NT2/D1 (cell line): ENCODE results near the gene KCNK4.
"Not testable (repeated sequence)": the region's sequence is repeated elsewhere in the genome, so short reads cannot be mapped to it uniquely, and the experiment has no call there.

ENCODE experiments used
- DNase-seq: peaks from one replicate; pipeline ENCODE4 v3.0.0-alpha.2; 2011; ENCODE audit warnings: low read depth, low spot score
- H3K27me3 ChIP-seq: 2 replicates; pipeline ENCODE4 v1.6.0; 2011; ENCODE audit warnings: mild to moderate bottlenecking; ENCODE audit not compliant: insufficient read length, insufficient read depth
- H3K36me3 ChIP-seq: 2 replicates; pipeline ENCODE4 v1.6.1; 2011; ENCODE audit warnings: mild to moderate bottlenecking, low read length, mixed read lengths; ENCODE audit not compliant: insufficient read depth, insufficient read length
- H3K4me1 ChIP-seq: 2 replicates; pipeline ENCODE4 v1.5.1; 2011; ENCODE audit not compliant: insufficient read depth, insufficient read length
- H3K4me3 ChIP-seq: 2 replicates; pipeline ENCODE4 v1.5.1; 2011; ENCODE audit warnings: low read depth; ENCODE audit not compliant: insufficient read length
- H3K9ac ChIP-seq: 2 replicates; pipeline ENCODE4 v1.6.0; 2011; ENCODE audit warnings: low read depth; ENCODE audit not compliant: insufficient read length
- H3K9me3 ChIP-seq: 2 replicates; pipeline ENCODE4 v1.5.1; 2011; ENCODE audit warnings: mild to moderate bottlenecking, low read length; ENCODE audit not compliant: insufficient read depth
- SUZ12 ChIP-seq: IDR thresholded peaks from 2 replicates; pipeline ENCODE4 v1.6.1; 2011; ENCODE audit not compliant: insufficient read length, insufficient read depth; ENCODE audit errors: extremely low read depth
- YY1 ChIP-seq: IDR thresholded peaks from 2 replicates; pipeline ENCODE4 v1.6.1; 2011; ENCODE audit not compliant: insufficient read length, insufficient read depth
- ZNF274 ChIP-seq: IDR thresholded peaks from 2 replicates; pipeline ENCODE4 v1.6.1; 2011; ENCODE audit warnings: mild to moderate bottlenecking, low read depth, low read length

The KCNK4 gene

GRCh38 chr11:64314146-64314804, 23.2 kb downstream of the KCNK4 start:
- peaks cover 8% of the 10 kb centered on the region for H3K4me1 ChIP-seq
- no peaks in the 10 kb centered on the region for H3K27me3 ChIP-seq
- no peak overlapping the region for H3K4me3 ChIP-seq
- H3K36me3 ChIP-seq, result peaks cover 53% of the 10 kb centered on the region
- TF ChIP-seq ZNF274, result no peak
- no peak for TF ChIP-seq SUZ12
- TF ChIP-seq YY1, result no peak
- H3K9me3 ChIP-seq, result no peaks in the 10 kb centered on the region
- no peak for DNase-seq
- no peak overlapping the region for H3K9ac ChIP-seq

GRCh38 chr11:64314805-64315561, 23.9 kb downstream of the KCNK4 start:
- H3K4me1 ChIP-seq, result peaks cover 13% of the 10 kb centered on the region
- no peak overlapping the region for H3K9ac ChIP-seq
- no peak for DNase-seq
- no peak overlapping the region for H3K4me3 ChIP-seq
- H3K9me3 ChIP-seq, result no peaks in the 10 kb centered on the region
- TF ChIP-seq YY1 (no peak), SUZ12 (no peak)
- H3K36me3 ChIP-seq, result peaks cover 60% of the 10 kb centered on the region
- H3K27me3 ChIP-seq, result no peaks in the 10 kb centered on the region

DNA sequence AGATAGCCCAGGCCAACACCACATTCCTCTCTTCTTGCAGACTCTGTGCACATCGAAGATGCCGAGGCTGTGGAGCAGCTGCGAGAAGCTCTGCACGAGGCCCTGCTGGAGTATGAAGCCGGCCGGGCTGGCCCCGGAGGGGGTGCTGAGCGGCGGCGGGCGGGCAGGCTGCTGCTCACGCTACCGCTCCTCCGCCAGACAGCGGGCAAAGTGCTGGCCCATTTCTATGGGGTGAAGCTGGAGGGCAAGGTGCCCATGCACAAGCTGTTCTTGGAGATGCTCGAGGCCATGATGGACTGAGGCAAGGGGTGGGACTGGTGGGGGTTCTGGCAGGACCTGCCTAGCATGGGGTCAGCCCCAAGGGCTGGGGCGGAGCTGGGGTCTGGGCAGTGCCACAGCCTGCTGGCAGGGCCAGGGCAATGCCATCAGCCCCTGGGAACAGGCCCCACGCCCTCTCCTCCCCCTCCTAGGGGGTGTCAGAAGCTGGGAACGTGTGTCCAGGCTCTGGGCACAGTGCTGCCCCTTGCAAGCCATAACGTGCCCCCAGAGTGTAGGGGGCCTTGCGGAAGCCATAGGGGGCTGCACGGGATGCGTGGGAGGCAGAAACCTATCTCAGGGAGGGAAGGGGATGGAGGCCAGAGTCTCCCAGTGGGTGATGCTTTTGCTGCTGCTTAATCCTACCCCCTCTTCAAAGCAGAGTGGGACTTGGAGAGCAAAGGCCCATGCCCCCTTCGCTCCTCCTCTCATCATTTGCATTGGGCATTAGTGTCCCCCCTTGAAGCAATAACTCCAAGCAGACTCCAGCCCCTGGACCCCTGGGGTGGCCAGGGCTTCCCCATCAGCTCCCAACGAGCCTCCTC, 24.8 kb downstream of the KCNK4 start:
- Histone ChIP-seq H3K4me1 (peaks cover 13% of the 10 kb centered on the region), H3K36me3 (peaks cover 65% of the 10 kb centered on the region), H3K4me3 (peak overlapping the region; percentile 94), H3K9ac (peak overlapping the region; percentile 71)
- not testable (repeated sequence) for H3K9me3 ChIP-seq, DNase-seq, H3K27me3 ChIP-seq

GRCh38 chr11:64316672-64317324, 25.7 kb downstream of the KCNK4 start:
- no peaks in the 10 kb centered on the region for H3K27me3 ChIP-seq
- H3K9me3 ChIP-seq, result no peaks in the 10 kb centered on the region
- peaks cover 69% of the 10 kb centered on the region for H3K36me3 ChIP-seq
- peaks cover 15% of the 10 kb centered on the region for H3K4me1 ChIP-seq
- H3K4me3 ChIP-seq, result peak overlapping the region; percentile 94
- peak overlapping the region; percentile 96 for H3K9ac ChIP-seq
- TF ChIP-seq SUZ12 (no peak), YY1 (no peak), ZNF274 (no peak)
- no peak for DNase-seq

DNA sequence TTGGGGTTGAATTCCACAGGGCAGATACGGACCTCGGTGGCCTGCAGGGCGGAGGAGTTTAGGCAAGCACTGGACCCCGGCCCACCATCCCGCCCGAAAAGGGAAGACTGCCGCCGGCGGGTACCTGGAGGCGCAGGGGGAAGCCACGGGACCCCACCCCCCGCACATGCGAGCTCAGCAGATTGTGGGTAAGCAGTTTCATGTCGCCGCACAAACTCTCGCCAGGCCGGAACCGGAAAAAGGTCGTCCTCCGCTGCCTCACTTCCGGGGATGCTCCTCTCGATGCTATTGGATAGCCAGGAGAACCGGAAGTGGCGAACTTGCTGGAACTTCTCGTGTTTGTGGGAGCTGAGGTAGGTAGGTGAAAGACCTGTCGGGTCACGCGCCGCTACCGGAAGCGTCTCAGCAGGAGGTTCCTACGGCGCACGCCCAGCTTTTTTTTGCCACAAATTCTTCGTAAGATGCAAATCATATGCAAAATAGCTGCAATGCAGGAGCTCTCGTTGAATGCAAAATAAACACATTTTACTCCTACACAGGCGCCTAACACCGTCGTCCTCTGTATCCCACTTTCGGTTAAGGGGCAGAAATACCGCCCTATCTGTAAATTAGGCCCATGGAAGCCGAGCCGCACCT, 26.3 kb downstream of the KCNK4 start, which contains the start of gene TRMT112:
Gene TRMT112 (minus strand): TSS at position 235 of the 636 bp plus-strand sequence. CDS start 33 bp downstream, at position 202.
- Histone ChIP-seq H3K27me3 (no peaks in the 10 kb centered on the region), H3K36me3 (peaks cover 73% of the 10 kb centered on the region), H3K9me3 (no peaks in the 10 kb centered on the region), H3K4me3 (peak within 1 kb of the TSS; percentile 94), H3K9ac (peak within 1 kb of the TSS; percentile 96), H3K4me1 (peaks cover 20% of the 10 kb centered on the region)
- peak; percentile 96 for DNase-seq
- TF ChIP-seq YY1 (no peak), ZNF274 (no peak), SUZ12 (no peak)

DNA sequence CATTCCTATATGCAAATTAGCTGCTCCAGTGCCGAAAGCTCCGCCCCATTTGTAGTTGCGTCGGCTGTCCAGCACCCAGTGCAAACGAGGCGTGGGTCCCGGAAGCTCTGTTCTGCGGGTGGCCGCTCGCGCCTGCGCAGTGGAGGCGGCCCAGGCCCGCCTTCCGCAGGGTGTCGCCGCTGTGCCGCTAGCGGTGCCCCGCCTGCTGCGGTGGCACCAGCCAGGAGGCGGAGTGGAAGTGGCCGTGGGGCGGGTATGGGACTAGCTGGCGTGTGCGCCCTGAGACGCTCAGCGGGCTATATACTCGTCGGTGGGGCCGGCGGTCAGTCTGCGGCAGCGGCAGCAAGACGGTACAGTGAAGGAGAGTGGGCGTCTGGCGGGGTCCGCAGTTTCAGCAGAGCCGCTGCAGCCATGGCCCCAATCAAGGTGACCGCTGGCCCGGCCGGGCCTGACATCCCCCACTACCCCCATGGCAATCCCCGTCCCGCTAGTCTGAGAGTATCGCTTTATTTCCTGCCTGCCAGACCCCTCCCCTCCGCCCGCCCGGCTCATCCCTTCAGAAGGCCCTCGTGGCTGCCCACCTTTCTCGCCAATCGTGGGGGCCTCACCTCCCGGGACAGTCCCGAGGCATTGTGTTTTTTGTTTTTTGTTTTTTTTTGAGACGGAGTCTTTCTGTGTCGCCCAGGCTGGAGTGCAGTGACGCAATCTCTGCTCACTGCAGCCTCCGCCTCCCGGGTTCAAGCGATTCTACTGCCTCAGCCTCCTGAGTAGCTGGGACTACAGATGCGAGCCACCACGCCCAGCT, 27.1 kb downstream of the KCNK4 start, which contains the start of gene PRDX5:
Gene PRDX5 (plus strand): TSS at position 161 of the 805 bp plus-strand sequence. CDS start 95 bp downstream, at position 256.
- DNase-seq, result peak; percentile 90
- peaks cover 27% of the 10 kb centered on the region for H3K4me1 ChIP-seq

More for the DNA sequence above, 27.1 kb downstream of the KCNK4 start, which contains the start of gene PRDX5:
- H3K9me3 ChIP-seq, result no peaks in the 10 kb centered on the region
- H3K36me3 ChIP-seq, result peaks cover 73% of the 10 kb centered on the region
- no peaks in the 10 kb centered on the region for H3K27me3 ChIP-seq
- H3K4me3 ChIP-seq, result peak within 1 kb of the TSS; percentile 94
- TF ChIP-seq SUZ12 (no peak), YY1 (no peak), ZNF274 (no peak)
- peak within 1 kb of the TSS; percentile 96 for H3K9ac ChIP-seq
